Smooth muscle cell (in vitro differentiated cells): ENCODE results near the gene THY1. TPM values are rescaled to one million over a fixed set of nuclear protein-coding genes. Genes with fewer than 3 reads are reported as not detected.
"Not testable (repeated sequence)": the region's sequence is repeated elsewhere in the genome, so short reads cannot be mapped to it uniquely, and the experiment has no call there.

Source experiments
- DNase-seq: peaks from one replicate; lab custom pipeline; 2025; ENCODE audit not compliant: unreplicated experiment; lab: John Stamatoyannopoulos, UW
- H2AFZ ChIP-seq: fragments of 200-600 bp; sonication (generic); 2 replicates; pipeline ENCODE4 v1.6.0; 2016; ENCODE audit warnings: antibody characterized with exemption, low read depth, mild to moderate bottlenecking
- H3F3A ChIP-seq: fragments of 200-600 bp; sonication (generic); 2 replicates; pipeline ENCODE4 v1.6.0; 2017; ENCODE audit warnings: antibody characterized with exemption, low read depth
- H3K27ac ChIP-seq: fragments of 200-600 bp; sonication (generic); 2 replicates; pipeline ENCODE4 v1.5.1; 2016; ENCODE audit warnings: low read depth, mild to moderate bottlenecking
- H3K27me3 ChIP-seq: fragments of 200-600 bp; sonication (generic); 2 replicates; pipeline ENCODE4 v1.6.1; 2016; ENCODE audit warnings: low read depth, mild to moderate bottlenecking
- H3K36me3 ChIP-seq: fragments of 200-600 bp; sonication (generic); 2 replicates; pipeline ENCODE4 v1.5.1; 2016; ENCODE audit warnings: low read depth
- H3K4me1 ChIP-seq: fragments of 200-600 bp; sonication (generic); 2 replicates; pipeline ENCODE4 v1.5.1; 2016; ENCODE audit warnings: low read depth
- H3K4me2 ChIP-seq: fragments of 200-600 bp; sonication (generic); 2 replicates; pipeline ENCODE4 v1.6.0; 2016; ENCODE audit warnings: mild to moderate bottlenecking
- H3K4me3 ChIP-seq: fragments of 200-600 bp; sonication (generic); 2 replicates; pipeline ENCODE4 v1.5.1; 2016; ENCODE audit warnings: mild to moderate bottlenecking
- H3K79me2 ChIP-seq: fragments of 200-600 bp; sonication (generic); 2 replicates; pipeline ENCODE4 v1.6.0; 2016; ENCODE audit warnings: low read depth, mild to moderate bottlenecking
- H3K9ac ChIP-seq: fragments of 200-600 bp; sonication (generic); 2 replicates; pipeline ENCODE4 v1.6.0; 2016; ENCODE audit warnings: low read depth
- H3K9me3 ChIP-seq: fragments of 200-600 bp; sonication (generic); replicated peaks from 2 replicates; pipeline ENCODE4 v1.5.1; 2016; ENCODE audit warnings: low read depth
- H4K20me1 ChIP-seq: fragments of 200-600 bp; sonication (generic); 2 replicates; pipeline ENCODE4 v1.6.0; 2016; ENCODE audit warnings: low read depth
- CTCF ChIP-seq: fragments of 200-600 bp; sonication (generic); IDR thresholded peaks from 2 replicates; pipeline ENCODE4 v1.5.1; 2017; ENCODE audit warnings: borderline replicate concordance, mild to moderate bottlenecking, antibody characterized with exemption; ENCODE audit not compliant: insufficient read depth, poor library complexity, severe bottlenecking
- WGBS: methylation state at CpG from one replicate; pipeline ENCODE4 v1.1.7; 2016; ENCODE audit warnings: low lambda C conversion rate; 5-methylcytosine and 5-hydroxymethylcytosine counted together
- polyA plus RNA-seq: library from polyadenylated mRNA; unstranded; fragments of >200 nt; fragmentation: Nextera tagmentation; extraction: Ambion mirVana; gene quantifications from 2 replicates; pipeline ENCODE4 v1.2.1, GENCODE V29; 2016
- total RNA-seq: library from RNA; depleted of rRNA; stranded (reverse); fragments of >200 nt; gene quantifications from 2 replicates; pipeline ENCODE4 v1.2.3, GENCODE V29; 2014

THY1 gene
- total and polyA plus RNA-seq, 2 experiments from 2014 or later: 297 to 614 TPM

- H3F3A ChIP-seq: no peaks in the 10 kb centered on the region
- H3K4me2 ChIP-seq: no peak overlapping the region
- H3K36me3 ChIP-seq: no peaks in the 10 kb centered on the region
- DNase-seq: no peak
- H3K9ac ChIP-seq: no peak overlapping the region
- no peaks in the 10 kb centered on the region for H3K9me3 ChIP-seq
- H3K4me3 ChIP-seq: no peak overlapping the region
- no peak overlapping the region for H3K27ac ChIP-seq
- no peaks in the 10 kb centered on the region for H3K79me2 ChIP-seq
- no peaks in the 10 kb centered on the region for H4K20me1 ChIP-seq
- WGBS: 90% methylated on average over 7 of the region's 7 CpGs
- H3K27me3 ChIP-seq: peaks cover 5% of the 10 kb centered on the region
- no peaks in the 10 kb centered on the region for H3K4me1 ChIP-seq
- H2AFZ ChIP-seq: no peak overlapping the region
- no peak for TF ChIP-seq CTCF
Observed at GRCh38 chr11:119388103-119388502, 34.9 kb downstream of the THY1 start.

- Histone ChIP-seq H3K4me3 (no peak overlapping the region), H3K27me3 (peaks cover 7% of the 10 kb centered on the region), H3K36me3 (no peaks in the 10 kb centered on the region), H3K4me2 (no peak overlapping the region), H3K79me2 (no peaks in the 10 kb centered on the region), H3K9ac (no peak overlapping the region), H3F3A (no peaks in the 10 kb centered on the region), H3K4me1 (peaks cover 14% of the 10 kb centered on the region), H4K20me1 (no peaks in the 10 kb centered on the region), H2AFZ (no peak overlapping the region), H3K9me3 (no peaks in the 10 kb centered on the region), H3K27ac (no peak overlapping the region)
- TF ChIP-seq CTCF: no peak
- 85% methylated on average over 2 of the region's 2 CpGs for WGBS
- DNase-seq: no peak
Observed at GRCh38 chr11:119384332-119384731, 38.6 kb downstream of the THY1 start.

- H3K36me3 ChIP-seq, H3K27me3 ChIP-seq, H3F3A ChIP-seq, H4K20me1 ChIP-seq, H3K27ac ChIP-seq, H3K4me3 ChIP-seq, DNase-seq, H3K79me2 ChIP-seq, H3K9me3 ChIP-seq: not testable (repeated sequence)
- H3K4me1 ChIP-seq: peaks cover 29% of the 10 kb centered on the region
- H3K9ac ChIP-seq: peak overlapping the region; percentile 83
- H3K4me2 ChIP-seq: peak overlapping the region; percentile 93
- 92% methylated on average over 14 of the region's 14 CpGs for WGBS
- H2AFZ ChIP-seq: peak overlapping the region; percentile 15
Observed at GRCh38 chr11:119382513-119382912, 40.5 kb downstream of the THY1 start.

- Histone ChIP-seq H3K79me2 (no peaks in the 10 kb centered on the region), H3K9me3 (no peaks in the 10 kb centered on the region), H3K27me3 (peaks cover 7% of the 10 kb centered on the region), H4K20me1 (no peaks in the 10 kb centered on the region), H3K9ac (peak overlapping the region; percentile 83), H3K36me3 (no peaks in the 10 kb centered on the region), H2AFZ (peak overlapping the region; percentile 15), H3K4me1 (peaks cover 29% of the 10 kb centered on the region), H3K4me2 (peak overlapping the region; percentile 93), H3F3A (no peaks in the 10 kb centered on the region), H3K4me3 (peak overlapping the region; percentile 60), H3K27ac (peak overlapping the region; percentile 3)
- TF ChIP-seq CTCF: no peak
- WGBS: 18% methylated on average over 9 of the region's 9 CpGs
- DNase-seq: no peak
Observed at GRCh38 chr11:119382101-119382500, 40.9 kb downstream of the THY1 start.
